ENCODE measurements around the gene VPS51. TPM values are rescaled to one million over a fixed set of nuclear protein-coding genes. Genes with fewer than 3 reads are reported as not detected.

Gene VPS51
- total and polyA plus RNA-seq, 4 donors = 33.2 to 158 (median 83.9) TPM

DNA sequence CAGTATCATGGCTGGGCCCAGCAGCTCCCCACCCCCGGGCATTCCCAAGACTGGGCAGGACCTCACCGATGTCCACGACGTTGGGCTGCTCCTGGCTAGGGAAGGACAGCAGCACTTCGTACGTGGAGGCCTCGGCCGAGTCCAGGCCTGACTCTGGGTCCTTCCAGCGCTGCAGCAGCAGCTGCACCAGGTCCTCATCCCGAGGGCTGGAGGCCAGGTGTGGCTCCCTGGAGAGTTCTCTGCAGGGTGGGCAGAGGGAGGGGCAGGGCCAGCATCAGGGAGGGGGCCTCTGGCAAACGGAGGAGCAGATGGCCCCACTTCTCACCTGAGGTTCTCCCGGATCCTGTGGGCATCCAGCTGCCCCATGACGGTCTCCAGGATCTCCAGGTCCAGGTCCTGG, 38.0 kb upstream of the VPS51 start:
- WGBS = 80% methylated on average over 13 of the region's 13 CpGs
- Histone ChIP-seq H3K4me3 (ENCODE audit: low read depth in 1 of 3, low read length in 3 of 3) (no peak overlapping the region), H3K9me3 (ENCODE audit: control insufficient read depth in 4 of 4, low read length in 3 of 4) (no peaks in the 10 kb centered on the region), H3K36me3 (ENCODE audit: control insufficient read depth in 4 of 4, insufficient read depth in 3 of 4, low read depth in 1 of 4, low read length in 3 of 4) (no peaks in the 10 kb centered on the region), H3K27ac (ENCODE audit: low read depth in 1 of 2, low read length in 2 of 2) (no peak overlapping the region), H3K9ac (ENCODE audit: low read depth in 1 of 2, low read length in 2 of 2) (no peak overlapping the region), H3K27me3 (ENCODE audit: control insufficient read depth in 4 of 4, insufficient read depth in 4 of 4, low read length in 3 of 4) (no peaks in the 10 kb centered on the region), H3K4me1 (ENCODE audit: control insufficient read depth in 4 of 4, insufficient read depth in 4 of 4, low read length in 3 of 4) (peaks cover 0 to 4% (median 1%) of the 10 kb centered on the region in 4 donors)
- no peak for DNase-seq (ENCODE audit: low spot score)
- TF ChIP-seq, protein P1, sequence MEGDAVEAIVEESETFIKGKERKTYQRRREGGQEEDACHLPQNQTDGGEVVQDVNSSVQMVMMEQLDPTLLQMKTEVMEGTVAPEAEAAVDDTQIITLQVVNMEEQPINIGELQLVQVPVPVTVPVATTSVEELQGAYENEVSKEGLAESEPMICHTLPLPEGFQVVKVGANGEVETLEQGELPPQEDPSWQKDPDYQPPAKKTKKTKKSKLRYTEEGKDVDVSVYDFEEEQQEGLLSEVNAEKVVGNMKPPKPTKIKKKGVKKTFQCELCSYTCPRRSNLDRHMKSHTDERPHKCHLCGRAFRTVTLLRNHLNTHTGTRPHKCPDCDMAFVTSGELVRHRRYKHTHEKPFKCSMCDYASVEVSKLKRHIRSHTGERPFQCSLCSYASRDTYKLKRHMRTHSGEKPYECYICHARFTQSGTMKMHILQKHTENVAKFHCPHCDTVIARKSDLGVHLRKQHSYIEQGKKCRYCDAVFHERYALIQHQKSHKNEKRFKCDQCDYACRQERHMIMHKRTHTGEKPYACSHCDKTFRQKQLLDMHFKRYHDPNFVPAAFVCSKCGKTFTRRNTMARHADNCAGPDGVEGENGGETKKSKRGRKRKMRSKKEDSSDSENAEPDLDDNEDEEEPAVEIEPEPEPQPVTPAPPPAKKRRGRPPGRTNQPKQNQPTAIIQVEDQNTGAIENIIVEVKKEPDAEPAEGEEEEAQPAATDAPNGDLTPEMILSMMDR (IDR thresholded peaks at IDR 0.05; ENCODE audit: low read depth, low read length, missing input control) = no peak
- TF ChIP-seq SP1 (IDR thresholded peaks at IDR 0.05) (no peak), FOXA2 (IDR thresholded peaks at IDR 0.05) (no peak), RXRA (IDR thresholded peaks at IDR 0.05) (no peak), FOXA1 (IDR thresholded peaks at IDR 0.05) (no peak), EGR1 (IDR thresholded peaks at IDR 0.05; ENCODE audit: low read depth in 2 of 2) (no peak), HNF4G (IDR thresholded peaks at IDR 0.05) (no peak), GABPA (IDR thresholded peaks at IDR 0.05 in 1 of 2, conservative IDR thresholded peaks at IDR 0.05 in 1 of 2) (no peak), ZBTB33 (IDR thresholded peaks at IDR 0.05) (no peak), NR2F2 (IDR thresholded peaks at IDR 0.05) (no peak)

- WGBS = 75% methylated on average over 8 of the region's 8 CpGs
These were observed 37.5 kb upstream of the VPS51 start, which contains the start of gene NAALADL1 for GRCh38 chr11:65058419-65059054. Gene NAALADL1 (minus strand): TSS chr11:65058553. CDS start chr11:65058521, 32 bp downstream.

More at GRCh38 chr11:65058419-65059054, 37.5 kb upstream of the VPS51 start, which contains the start of gene NAALADL1:
- TF ChIP-seq JUND (IDR thresholded peaks at IDR 0.05) (no peak), EGR1 (IDR thresholded peaks at IDR 0.05; ENCODE audit: low read depth in 2 of 2) (no peak), GABPA (IDR thresholded peaks at IDR 0.05 in 1 of 2, conservative IDR thresholded peaks at IDR 0.05 in 1 of 2) (no peak), NR2F2 (IDR thresholded peaks at IDR 0.05) (no peak), YY1 (IDR thresholded peaks at IDR 0.05) (no peak), FOXA2 (IDR thresholded peaks at IDR 0.05) (no peak), TAF1 (conservative IDR thresholded peaks at IDR 0.05) (no peak), RXRA (IDR thresholded peaks at IDR 0.05) (no peak), SP1 (IDR thresholded peaks at IDR 0.05) (no peak), ATF3 (IDR thresholded peaks at IDR 0.05) (no peak), FOXA1 (IDR thresholded peaks at IDR 0.05) (no peak), RAD21 (IDR thresholded peaks at IDR 0.05) (no peak)
- TF ChIP-seq, protein P2, sequence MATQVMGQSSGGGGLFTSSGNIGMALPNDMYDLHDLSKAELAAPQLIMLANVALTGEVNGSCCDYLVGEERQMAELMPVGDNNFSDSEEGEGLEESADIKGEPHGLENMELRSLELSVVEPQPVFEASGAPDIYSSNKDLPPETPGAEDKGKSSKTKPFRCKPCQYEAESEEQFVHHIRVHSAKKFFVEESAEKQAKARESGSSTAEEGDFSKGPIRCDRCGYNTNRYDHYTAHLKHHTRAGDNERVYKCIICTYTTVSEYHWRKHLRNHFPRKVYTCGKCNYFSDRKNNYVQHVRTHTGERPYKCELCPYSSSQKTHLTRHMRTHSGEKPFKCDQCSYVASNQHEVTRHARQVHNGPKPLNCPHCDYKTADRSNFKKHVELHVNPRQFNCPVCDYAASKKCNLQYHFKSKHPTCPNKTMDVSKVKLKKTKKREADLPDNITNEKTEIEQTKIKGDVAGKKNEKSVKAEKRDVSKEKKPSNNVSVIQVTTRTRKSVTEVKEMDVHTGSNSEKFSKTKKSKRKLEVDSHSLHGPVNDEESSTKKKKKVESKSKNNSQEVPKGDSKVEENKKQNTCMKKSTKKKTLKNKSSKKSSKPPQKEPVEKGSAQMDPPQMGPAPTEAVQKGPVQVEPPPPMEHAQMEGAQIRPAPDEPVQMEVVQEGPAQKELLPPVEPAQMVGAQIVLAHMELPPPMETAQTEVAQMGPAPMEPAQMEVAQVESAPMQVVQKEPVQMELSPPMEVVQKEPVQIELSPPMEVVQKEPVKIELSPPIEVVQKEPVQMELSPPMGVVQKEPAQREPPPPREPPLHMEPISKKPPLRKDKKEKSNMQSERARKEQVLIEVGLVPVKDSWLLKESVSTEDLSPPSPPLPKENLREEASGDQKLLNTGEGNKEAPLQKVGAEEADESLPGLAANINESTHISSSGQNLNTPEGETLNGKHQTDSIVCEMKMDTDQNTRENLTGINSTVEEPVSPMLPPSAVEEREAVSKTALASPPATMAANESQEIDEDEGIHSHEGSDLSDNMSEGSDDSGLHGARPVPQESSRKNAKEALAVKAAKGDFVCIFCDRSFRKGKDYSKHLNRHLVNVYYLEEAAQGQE (IDR thresholded peaks at IDR 0.05) = no peak
- H3K36me3 ChIP-seq (ENCODE audit: control insufficient read depth in 4 of 4, insufficient read depth in 3 of 4, low read depth in 1 of 4, low read length in 3 of 4) = no peaks in the 10 kb centered on the region
- H3K9ac ChIP-seq (ENCODE audit: low read depth in 1 of 2, low read length in 2 of 2) = no peak within 1 kb of the TSS
- H3K4me3 ChIP-seq (ENCODE audit: low read depth in 1 of 3, low read length in 3 of 3) = no peak within 1 kb of the TSS
- no peaks in the 10 kb centered on the region for H3K9me3 ChIP-seq (ENCODE audit: control insufficient read depth in 4 of 4, low read length in 3 of 4)
- peaks cover 0 to 4% (median 1%) of the 10 kb centered on the region in 4 donors for H3K4me1 ChIP-seq (ENCODE audit: control insufficient read depth in 4 of 4, insufficient read depth in 4 of 4, low read length in 3 of 4)
- H3K27me3 ChIP-seq (ENCODE audit: control insufficient read depth in 4 of 4, insufficient read depth in 4 of 4, low read length in 3 of 4) = no peaks in the 10 kb centered on the region
- DNase-seq (ENCODE audit: low spot score) = no peak
- no peak within 1 kb of the TSS for H3K27ac ChIP-seq (ENCODE audit: low read depth in 1 of 2, low read length in 2 of 2)

All from liver (tissue), 9 donors.